ENCODE measurements around the gene VPS11. TPM values are rescaled to one million over a fixed set of nuclear protein-coding genes. Genes with fewer than 3 reads are reported as not detected.

VPS11 gene
- total RNA-seq, 1 experiment from 2014 or later: 48.7 TPM

- TF ChIP-seq EZH2phosphoT487 (IDR thresholded peaks at IDR 0.05; ENCODE audit: borderline replicate concordance, low read length): no peak
- TF ChIP-seq EZH2 (IDR thresholded peaks at IDR 0.05; ENCODE audit: low read length, unreplicated experiment): no peak
- no peak for TF ChIP-seq CTCF (conservative IDR thresholded peaks at IDR 0.05; ENCODE audit: low read depth, low read length)
- ChIA-PET POLR2A (ENCODE audit: unreplicated experiment) (no interaction called here), CTCF (no interaction called here)
- intact Hi-C loops (cut with micrococcal nuclease): no loop called here
- BruUV-seq (replicated peaks): no TSS peak
- Histone ChIP-seq H3K27ac (ENCODE audit: low read length) (no peak overlapping the region), H2AFZ (ENCODE audit: low read length) (no peak overlapping the region), H4K20me1 (ENCODE audit: low read length) (no peaks in the 10 kb centered on the region), H3K9me3 (ENCODE audit: low read length) (no peaks in the 10 kb centered on the region), H3F3A (ENCODE audit: low read length, unreplicated experiment) (no peaks in the 10 kb centered on the region), H3K27me3 (ENCODE audit: low read length) (no peaks in the 10 kb centered on the region), H3K4me1 (ENCODE audit: insufficient read depth, low read length) (peaks cover 10% of the 10 kb centered on the region), H3K4me3 (ENCODE audit: low read length) (no peak overlapping the region), H3K9me2 (replicated peaks; ENCODE audit: low read length) (no peaks in the 10 kb centered on the region), H3K4me2 (ENCODE audit: low read length) (no peak overlapping the region), H3K9ac (ENCODE audit: low read length) (no peak overlapping the region), H3K79me2 (ENCODE audit: low read length) (no peaks in the 10 kb centered on the region), H3K36me3 (ENCODE audit: low read depth, low read length) (peaks cover 27% of the 10 kb centered on the region; the same call in 1 of the 2 replicates)
- no peak for DNase-seq
- ATAC-seq: no peak
These were observed 48.6 kb downstream of the VPS11 start for GRCh38 chr11:119116235-119116594.

GRCh38 chr11:119116601-119117000, 49.0 kb downstream of the VPS11 start:
- Histone ChIP-seq H3K9ac (ENCODE audit: low read length) (no peak overlapping the region), H3K4me2 (ENCODE audit: low read length) (no peak overlapping the region), H4K20me1 (ENCODE audit: low read length) (no peaks in the 10 kb centered on the region), H3K36me3 (ENCODE audit: low read depth, low read length) (peaks cover 25% of the 10 kb centered on the region; the same call in 1 of the 2 replicates), H3F3A (ENCODE audit: low read length, unreplicated experiment) (no peaks in the 10 kb centered on the region), H3K27ac (ENCODE audit: low read length) (no peak overlapping the region), H3K79me2 (ENCODE audit: low read length) (peaks cover 2% of the 10 kb centered on the region), H3K4me1 (ENCODE audit: insufficient read depth, low read length) (peaks cover 10% of the 10 kb centered on the region), H3K4me3 (ENCODE audit: low read length) (no peak overlapping the region), H3K27me3 (ENCODE audit: low read length) (no peaks in the 10 kb centered on the region), H3K9me2 (replicated peaks; ENCODE audit: low read length) (no peaks in the 10 kb centered on the region), H3K9me3 (ENCODE audit: low read length) (no peaks in the 10 kb centered on the region), H2AFZ (ENCODE audit: low read length) (no peak overlapping the region)
- BruUV-seq (replicated peaks): no TSS peak
- TF ChIP-seq EZH2 (IDR thresholded peaks at IDR 0.05; ENCODE audit: low read length, unreplicated experiment) (no peak), CTCF (conservative IDR thresholded peaks at IDR 0.05; ENCODE audit: low read depth, low read length) (no peak), EZH2phosphoT487 (IDR thresholded peaks at IDR 0.05; ENCODE audit: borderline replicate concordance, low read length) (no peak)
- intact Hi-C loops (cut with micrococcal nuclease): no loop called here
- DNase-seq (no peak), ATAC-seq (no peak)
- CTCF ChIA-PET: no interaction called here
- POLR2A ChIA-PET (ENCODE audit: unreplicated experiment): no interaction called here

DNA sequence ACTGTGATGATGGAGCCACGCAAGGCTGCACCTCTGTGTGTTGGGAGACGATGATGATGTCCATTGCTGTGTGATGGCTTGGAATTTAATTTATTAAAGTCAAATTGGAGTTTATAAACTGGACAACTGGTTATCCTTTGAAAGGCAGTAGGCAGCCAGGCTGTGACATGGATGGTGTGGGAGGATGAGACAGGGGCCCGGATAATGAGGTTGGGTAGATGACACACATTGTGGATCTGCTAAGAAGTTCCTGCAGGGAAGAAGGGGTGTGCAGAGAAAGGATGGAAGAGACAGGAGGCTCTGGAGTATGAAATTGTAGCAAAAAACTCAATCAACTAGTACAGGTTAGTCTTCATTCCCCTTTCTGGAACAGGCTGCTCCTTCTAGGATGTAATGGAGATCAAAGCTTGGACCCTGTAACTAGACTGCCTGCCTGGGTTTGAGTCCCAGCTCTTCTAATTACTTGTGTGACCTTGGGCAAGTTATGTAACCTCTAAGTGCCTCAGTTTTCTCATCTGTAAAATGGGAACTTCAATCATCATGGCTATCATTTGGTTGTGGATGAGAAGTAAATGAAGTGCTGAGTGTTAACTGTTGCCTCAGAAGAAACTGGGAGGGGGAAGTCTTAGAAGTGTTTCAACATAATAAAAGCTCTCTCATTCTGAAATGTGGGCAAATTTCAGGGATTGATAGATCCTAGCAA, 49.5 kb downstream of the VPS11 start:
- Histone ChIP-seq H3K9me2 (replicated peaks; ENCODE audit: low read length) (no peaks in the 10 kb centered on the region), H3K9me3 (ENCODE audit: low read length) (no peaks in the 10 kb centered on the region), H3K36me3 (ENCODE audit: low read depth, low read length) (peaks cover 20% of the 10 kb centered on the region; the same call in 1 of the 2 replicates), H3K27ac (ENCODE audit: low read length) (no peak overlapping the region), H3K4me3 (ENCODE audit: low read length) (no peak overlapping the region), H3K9ac (ENCODE audit: low read length) (no peak overlapping the region), H3K79me2 (ENCODE audit: low read length) (peaks cover 8% of the 10 kb centered on the region), H3F3A (ENCODE audit: low read length, unreplicated experiment) (no peaks in the 10 kb centered on the region), H3K4me2 (ENCODE audit: low read length) (no peak overlapping the region), H2AFZ (ENCODE audit: low read length) (no peak overlapping the region), H3K27me3 (ENCODE audit: low read length) (no peaks in the 10 kb centered on the region), H3K4me1 (ENCODE audit: insufficient read depth, low read length) (peaks cover 10% of the 10 kb centered on the region), H4K20me1 (ENCODE audit: low read length) (no peaks in the 10 kb centered on the region)
- ChIA-PET CTCF (no interaction called here), POLR2A (ENCODE audit: unreplicated experiment) (no interaction called here)
- BruUV-seq (replicated peaks): no TSS peak
- DNase-seq: no peak
- ATAC-seq: no peak
- TF ChIP-seq EZH2 (IDR thresholded peaks at IDR 0.05; ENCODE audit: low read length, unreplicated experiment) (no peak), CTCF (conservative IDR thresholded peaks at IDR 0.05; ENCODE audit: low read depth, low read length) (no peak), EZH2phosphoT487 (IDR thresholded peaks at IDR 0.05; ENCODE audit: borderline replicate concordance, low read length) (no peak)
- intact Hi-C loops (cut with micrococcal nuclease): no loop called here

Data from PC-3 (cell line).